ENCODE results near the gene NCOR2. TPM values are rescaled to one million over a fixed set of nuclear protein-coding genes. Genes with fewer than 3 reads are reported as not detected.
A peak's percentile ranks its signal among the peaks of the same experiment; 100 is the strongest.

Gene NCOR2
- total RNA-seq, 2 experiments from 2014 or later = 95.7 to 107 TPM

DNA sequence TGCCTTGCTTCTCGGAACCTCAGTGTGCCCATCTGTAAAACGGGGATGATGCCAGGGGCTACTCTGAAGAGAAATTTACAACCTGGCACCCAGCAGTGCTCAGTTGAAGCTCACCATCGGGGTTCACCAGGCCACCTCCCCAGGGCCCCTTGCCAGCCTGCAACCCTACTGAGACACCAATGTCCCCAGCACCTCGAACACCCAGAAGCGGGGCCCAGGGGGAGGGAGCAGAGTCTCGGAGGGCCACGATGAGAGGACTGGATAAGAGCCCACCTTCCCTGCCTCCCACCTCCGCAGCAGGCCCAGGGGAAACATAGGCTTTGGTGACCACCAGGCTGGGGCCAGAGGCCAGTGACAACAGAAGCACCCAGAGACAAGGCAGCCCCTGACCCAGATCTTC, 22.4 kb downstream of the NCOR2 start:
- DNase-seq (no peak), ATAC-seq (ENCODE audit: low read depth) (no peak)
- Mint-ChIP-seq H3K4me1 (peaks cover 26% of the 10 kb centered on the region), H3K4me3 (no peak overlapping the region), H3K27ac (no peak overlapping the region), H3K27me3 (no peaks in the 10 kb centered on the region), H3K36me3 (peaks cover 2% of the 10 kb centered on the region), H3K9me3 (no peaks in the 10 kb centered on the region)
- POLR2A ChIA-PET = no interaction called here

DNA sequence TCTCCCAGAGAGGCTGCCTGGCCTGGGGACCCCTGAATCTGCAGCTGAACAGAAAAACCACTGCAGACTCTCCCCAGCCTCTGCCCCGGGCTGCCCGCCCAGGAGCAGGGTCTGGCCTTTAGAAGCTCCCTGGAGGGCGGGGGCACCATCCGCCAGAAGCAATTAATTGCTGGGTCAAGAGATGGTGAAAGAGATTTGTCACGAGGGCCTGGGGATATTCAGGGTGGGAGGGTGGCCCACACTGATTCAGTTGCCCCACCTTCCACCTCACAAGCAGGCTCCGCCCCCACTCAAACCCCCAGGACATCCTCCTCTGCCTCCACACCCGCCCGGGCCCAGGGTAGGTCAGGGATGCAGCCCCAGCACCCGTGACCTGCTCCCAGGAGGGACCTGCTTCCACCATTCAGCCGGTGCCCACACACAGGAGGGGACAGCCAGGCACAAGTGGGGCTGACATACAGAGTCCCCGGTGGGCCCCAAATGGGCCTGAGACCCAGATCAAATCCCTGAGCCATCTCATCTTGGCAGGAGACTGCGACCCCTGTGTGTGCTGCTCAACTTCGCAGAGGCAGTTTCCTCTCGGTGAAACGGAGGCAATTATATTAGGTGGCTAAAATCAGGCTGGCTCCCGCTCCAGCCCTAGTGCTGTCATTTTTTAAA, 23.0 kb downstream of the NCOR2 start:
- H3K4me1 Mint-ChIP-seq = peaks cover 30% of the 10 kb centered on the region
- POLR2A ChIA-PET = no interaction called here
- ATAC-seq (ENCODE audit: low read depth) (no peak), DNase-seq (no peak)
- H3K4me3 Mint-ChIP-seq = no peak overlapping the region
- no peak overlapping the region for H3K27ac Mint-ChIP-seq
- peaks cover 2% of the 10 kb centered on the region for H3K36me3 Mint-ChIP-seq
- H3K27me3 Mint-ChIP-seq = no peaks in the 10 kb centered on the region
- H3K9me3 Mint-ChIP-seq = no peaks in the 10 kb centered on the region

DNA sequence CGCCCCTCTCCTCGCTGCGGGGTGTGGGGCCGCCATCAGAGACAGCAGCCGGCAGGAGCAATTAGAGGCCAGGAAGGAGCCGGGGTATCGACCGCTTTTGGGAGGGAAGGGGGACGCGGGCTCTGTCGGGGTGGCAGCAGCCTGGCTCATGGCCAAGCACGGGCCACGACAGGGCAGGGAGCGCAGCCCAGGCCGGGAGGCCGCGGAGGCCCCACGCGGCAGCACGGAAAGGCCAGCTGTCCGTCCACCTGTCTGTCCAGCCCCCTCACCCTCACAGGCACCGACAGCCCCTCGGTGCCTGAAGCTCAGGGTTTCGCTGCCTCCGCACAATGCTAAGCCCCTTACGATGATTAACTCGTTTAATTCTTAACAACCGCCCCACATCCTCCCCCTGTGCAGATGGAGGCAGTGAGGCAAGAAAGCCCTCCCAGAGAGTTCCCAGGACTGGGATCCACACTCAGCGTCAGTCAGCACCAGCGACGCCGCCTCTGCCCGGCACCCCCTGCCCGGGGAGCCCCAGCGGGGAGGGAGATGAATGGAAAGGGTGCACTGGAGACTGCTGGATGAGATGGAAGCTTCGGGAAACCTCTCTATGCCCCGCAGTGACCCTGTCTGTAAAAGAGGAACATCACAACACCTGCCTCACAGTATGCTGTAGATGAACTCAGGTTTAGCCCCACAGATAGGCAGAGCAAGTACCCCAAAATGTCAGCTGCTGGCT, 23.7 kb downstream of the NCOR2 start:
- Mint-ChIP-seq H3K36me3 (peaks cover 1% of the 10 kb centered on the region), H3K27me3 (no peaks in the 10 kb centered on the region), H3K27ac (no peak overlapping the region), H3K9me3 (no peaks in the 10 kb centered on the region), H3K4me1 (peaks cover 28% of the 10 kb centered on the region), H3K4me3 (no peak overlapping the region)
- DNase-seq = no peak
- POLR2A ChIA-PET = no interaction called here
- ATAC-seq (ENCODE audit: low read depth) = no peak

- no peak for ATAC-seq (ENCODE audit: low read depth)
Measured at GRCh38 chr12:124543052-124543589, 24.3 kb downstream of the NCOR2 start.

DNA sequence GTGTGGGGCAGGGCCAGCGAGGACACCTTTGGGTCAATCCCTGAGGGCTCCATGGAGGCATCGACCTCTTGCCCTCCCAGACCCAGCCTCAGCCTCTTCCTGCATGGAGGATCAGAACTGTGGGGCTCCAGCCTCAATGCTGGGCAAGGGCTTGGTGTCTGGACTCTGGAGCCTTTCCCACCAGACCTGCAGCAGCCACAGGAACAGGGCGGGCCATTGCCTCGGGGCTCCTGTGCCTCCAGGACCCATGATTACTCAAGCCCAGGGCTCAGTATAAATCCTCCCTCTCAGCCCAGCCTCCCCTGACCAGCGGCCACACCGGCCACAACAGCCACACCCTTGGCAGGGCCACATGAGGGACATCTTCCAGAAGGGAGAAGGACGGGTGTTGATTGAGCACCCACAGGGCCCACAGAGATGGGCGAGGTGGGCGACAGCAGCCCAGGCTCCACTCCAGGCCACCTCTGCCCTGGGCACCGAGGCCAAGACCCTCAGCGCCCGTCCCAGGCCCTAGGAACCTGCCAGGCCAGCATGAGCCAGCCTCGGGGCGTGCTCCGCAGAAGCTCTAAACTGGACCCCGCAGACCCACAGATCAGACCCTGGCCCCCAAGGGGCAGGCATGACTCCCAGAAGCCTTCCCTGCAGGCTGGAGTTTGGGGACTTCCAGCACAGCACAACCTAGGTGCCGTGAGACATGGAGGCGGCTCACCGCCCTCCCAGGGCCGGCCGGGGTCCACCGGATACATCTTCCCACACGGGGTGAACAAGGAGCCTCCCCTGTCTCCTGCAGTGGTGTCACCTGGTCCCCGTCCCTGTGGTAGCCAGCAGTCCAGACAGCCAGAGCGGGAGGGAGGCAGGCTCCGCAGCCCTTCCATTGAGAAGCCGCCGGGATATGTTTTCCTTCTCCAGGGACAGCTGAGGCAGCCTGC, 25.1 kb downstream of the NCOR2 start:
- peaks cover 29% of the 10 kb centered on the region for H3K4me1 Mint-ChIP-seq
- no peaks in the 10 kb centered on the region for H3K36me3 Mint-ChIP-seq
- POLR2A ChIA-PET = no interaction called here
- H3K4me3 Mint-ChIP-seq = no peak overlapping the region
- H3K27me3 Mint-ChIP-seq = no peaks in the 10 kb centered on the region
- H3K9me3 Mint-ChIP-seq = no peaks in the 10 kb centered on the region
- DNase-seq = no peak
- H3K27ac Mint-ChIP-seq = no peak overlapping the region
- ATAC-seq (ENCODE audit: low read depth) = no peak

More at GRCh38 chr12:124543052-124543589, 24.3 kb downstream of the NCOR2 start:
- Mint-ChIP-seq H3K4me3 (no peak overlapping the region), H3K36me3 (no peaks in the 10 kb centered on the region), H3K4me1 (peaks cover 32% of the 10 kb centered on the region), H3K27ac (no peak overlapping the region), H3K9me3 (no peaks in the 10 kb centered on the region), H3K27me3 (no peaks in the 10 kb centered on the region)
- POLR2A ChIA-PET = no interaction called here
- no peak for DNase-seq

DNA sequence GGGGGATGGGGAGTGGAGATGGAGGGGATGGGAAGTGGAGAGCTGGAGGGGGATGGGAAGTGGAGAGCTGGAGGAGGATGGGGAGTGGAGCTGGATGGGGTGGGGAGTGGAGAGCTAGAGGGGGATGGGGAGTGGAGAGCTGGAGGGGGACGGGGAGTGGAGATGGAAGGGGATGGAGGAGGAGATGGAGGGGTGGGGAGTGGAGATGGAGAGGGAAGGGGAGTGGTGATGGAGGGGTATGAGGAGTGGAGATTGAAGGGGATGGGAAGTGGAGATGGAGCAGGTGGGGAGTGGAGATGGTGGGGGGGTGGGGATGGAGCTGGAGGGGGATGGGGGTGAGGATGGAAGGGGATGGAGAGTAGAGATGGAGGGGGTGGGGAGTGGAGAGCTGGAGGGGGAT, 26.1 kb downstream of the NCOR2 start:
- POLR2A ChIA-PET = interaction anchor here (0.6 kb wide), 1 partner anchor 12 kb away, joined by 6 read pairs; no protein-coding TSS in a partner anchor
- H3K4me1 Mint-ChIP-seq = peaks cover 30% of the 10 kb centered on the region
- no peak overlapping the region for H3K4me3 Mint-ChIP-seq
- H3K9me3 Mint-ChIP-seq = no peaks in the 10 kb centered on the region
- no peaks in the 10 kb centered on the region for H3K36me3 Mint-ChIP-seq
- no peaks in the 10 kb centered on the region for H3K27me3 Mint-ChIP-seq
- H3K27ac Mint-ChIP-seq = no peak overlapping the region
- no peak for ATAC-seq (ENCODE audit: low read depth)
- DNase-seq = no peak

- no peak overlapping the region for H3K27ac Mint-ChIP-seq
- no peak for DNase-seq
- H3K4me1 Mint-ChIP-seq = peaks cover 16% of the 10 kb centered on the region
- H3K9me3 Mint-ChIP-seq = no peaks in the 10 kb centered on the region
- no peaks in the 10 kb centered on the region for H3K27me3 Mint-ChIP-seq
- ATAC-seq (ENCODE audit: low read depth) = no peak
- POLR2A ChIA-PET = no interaction called here
- no peaks in the 10 kb centered on the region for H3K36me3 Mint-ChIP-seq
- no peak overlapping the region for H3K4me3 Mint-ChIP-seq
Measured at GRCh38 chr12:124539084-124540041, 28.0 kb downstream of the NCOR2 start.

DNA sequence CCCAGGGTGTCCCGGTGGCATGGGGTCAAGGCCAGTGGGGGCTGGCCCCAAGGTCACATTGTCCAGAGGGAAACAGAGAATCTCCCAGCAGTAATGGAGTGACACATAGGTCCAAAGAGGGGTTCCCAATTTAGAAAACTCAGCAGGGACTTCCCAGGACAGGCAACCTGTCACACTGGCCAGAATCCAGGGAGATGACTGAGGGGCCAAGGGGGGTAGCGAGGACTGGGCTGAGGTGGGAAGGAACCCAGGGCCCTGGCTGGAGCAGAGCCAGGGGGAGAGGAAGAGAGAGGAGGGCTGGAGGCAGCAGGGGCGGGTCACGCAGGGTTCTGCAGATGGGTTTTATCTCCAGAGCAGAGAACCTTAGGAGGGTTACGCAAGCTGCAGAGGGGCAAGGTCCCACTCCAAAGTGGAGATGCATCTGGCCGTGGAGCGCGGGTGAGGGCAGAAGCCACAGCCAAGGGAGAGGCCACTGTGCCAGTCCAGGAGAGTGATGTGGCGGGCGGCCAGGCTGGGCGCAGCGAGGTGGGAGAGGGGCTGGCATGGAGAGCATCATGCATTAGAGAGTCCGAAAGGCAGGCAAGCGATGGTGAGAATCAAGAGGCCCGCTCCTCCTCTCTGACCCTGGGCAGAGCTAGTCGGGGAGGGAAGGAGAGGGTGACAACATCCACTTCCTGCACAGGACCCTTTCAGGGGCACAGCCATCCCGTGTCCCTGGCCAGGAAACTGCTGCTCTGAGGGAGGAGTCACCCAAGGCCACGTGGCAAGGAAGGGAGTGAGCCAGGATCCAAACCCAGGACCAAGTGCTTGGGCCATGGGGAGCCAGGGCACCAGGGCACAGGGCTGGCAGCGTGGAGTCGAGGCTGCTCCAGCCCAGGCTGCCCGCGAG, 29.0 kb downstream of the NCOR2 start:
- ATAC-seq (ENCODE audit: low read depth) (no peak), DNase-seq (no peak)
- Mint-ChIP-seq H3K9me3 (no peaks in the 10 kb centered on the region), H3K4me3 (no peak overlapping the region), H3K36me3 (no peaks in the 10 kb centered on the region), H3K27me3 (no peaks in the 10 kb centered on the region), H3K4me1 (peaks cover 16% of the 10 kb centered on the region), H3K27ac (peak overlapping the region; percentile 64)
- POLR2A ChIA-PET = no interaction called here

DNA sequence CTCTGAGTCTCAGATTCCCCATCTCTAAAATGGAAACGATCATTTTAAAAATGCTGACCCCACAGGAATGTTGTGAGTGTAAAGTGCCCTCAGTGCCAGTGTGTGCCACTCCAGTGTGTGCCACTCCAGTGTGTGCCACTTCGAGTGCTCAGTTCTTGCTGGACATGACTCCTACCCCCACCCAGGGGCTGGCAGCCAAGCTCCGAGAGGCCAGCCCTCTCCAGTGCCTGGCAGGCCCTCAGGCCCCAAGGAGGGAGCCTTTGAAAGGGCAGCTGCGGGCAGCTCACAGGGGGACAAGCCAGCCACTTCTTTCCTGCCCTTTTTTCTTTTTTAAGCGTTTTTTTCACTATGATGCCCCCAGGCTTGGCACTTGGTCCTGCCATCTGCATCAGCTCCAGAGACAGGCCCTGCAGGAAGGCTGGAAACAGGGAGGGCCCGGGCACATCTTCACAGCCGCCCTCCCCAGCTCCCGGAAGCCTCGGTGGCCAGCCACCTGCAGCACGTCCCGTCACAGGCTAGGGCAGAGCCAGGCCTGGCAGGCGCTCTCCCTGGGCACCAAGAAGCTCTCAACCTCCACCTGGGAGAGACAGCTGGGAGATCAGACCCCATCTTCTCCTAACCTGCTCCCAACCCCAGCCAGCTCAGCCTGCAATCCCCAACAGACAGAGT, 29.8 kb downstream of the NCOR2 start:
- ATAC-seq (ENCODE audit: low read depth) = no peak
- H3K27ac Mint-ChIP-seq = no peak overlapping the region

DNA sequence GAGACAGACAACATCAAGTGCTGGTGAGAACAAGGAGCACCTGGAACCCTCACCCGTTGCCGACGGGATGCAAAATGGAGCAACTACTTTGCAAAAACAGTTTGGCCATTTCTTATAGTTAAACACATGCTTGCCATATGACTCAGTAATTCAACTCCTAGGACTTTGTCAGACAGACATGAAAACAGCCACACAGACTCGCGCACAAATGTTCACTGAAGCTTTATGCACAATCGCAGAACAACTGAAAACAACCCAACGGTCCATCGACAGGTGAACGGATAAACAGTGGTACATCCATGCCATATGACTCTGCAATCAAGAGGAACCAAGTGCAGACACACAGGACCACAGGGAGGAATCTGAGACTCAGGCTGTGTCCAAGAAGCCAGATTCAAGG, 30.8 kb downstream of the NCOR2 start:
- no peak overlapping the region for H3K27ac Mint-ChIP-seq
- no peak for ATAC-seq (ENCODE audit: low read depth)
- no peaks in the 10 kb centered on the region for H3K9me3 Mint-ChIP-seq
- H3K27me3 Mint-ChIP-seq = no peaks in the 10 kb centered on the region
- no peak overlapping the region for H3K4me3 Mint-ChIP-seq
- H3K36me3 Mint-ChIP-seq = no peaks in the 10 kb centered on the region
- peaks cover 15% of the 10 kb centered on the region for H3K4me1 Mint-ChIP-seq
- POLR2A ChIA-PET = no interaction called here
- no peak for DNase-seq

More for the DNA sequence above, 29.8 kb downstream of the NCOR2 start:
- no peaks in the 10 kb centered on the region for H3K36me3 Mint-ChIP-seq
- H3K27me3 Mint-ChIP-seq = no peaks in the 10 kb centered on the region
- peaks cover 15% of the 10 kb centered on the region for H3K4me1 Mint-ChIP-seq
- POLR2A ChIA-PET = no interaction called here
- no peak for DNase-seq
- H3K9me3 Mint-ChIP-seq = no peaks in the 10 kb centered on the region
- H3K4me3 Mint-ChIP-seq = no peak overlapping the region

- ATAC-seq (ENCODE audit: low read depth) (no peak), DNase-seq (no peak)
- POLR2A ChIA-PET = no interaction called here
- H3K27ac Mint-ChIP-seq = no peak overlapping the region
- no peak overlapping the region for H3K4me3 Mint-ChIP-seq
- peaks cover 15% of the 10 kb centered on the region for H3K4me1 Mint-ChIP-seq
- H3K9me3 Mint-ChIP-seq = no peaks in the 10 kb centered on the region
- no peaks in the 10 kb centered on the region for H3K36me3 Mint-ChIP-seq
- no peaks in the 10 kb centered on the region for H3K27me3 Mint-ChIP-seq
Measured at GRCh38 chr12:124534776-124535740, 32.4 kb downstream of the NCOR2 start.
